ENCODE results near the gene GAD1.
A peak's percentile ranks its signal among the peaks of the same experiment; 100 is the strongest.

Gene GAD1

GRCh38 chr2:170882758-170883157 lies 66.1 kb downstream of the GAD1 start:
- H4K91ac ChIP-seq (ENCODE audit: low read depth, low read length): no peak overlapping the region
- DNase-seq: no peak
- no peak overlapping the region for H3K18ac ChIP-seq (ENCODE audit: low read length)
- no peak overlapping the region for H3K23ac ChIP-seq (ENCODE audit: low read length)
- no peak overlapping the region for H3K4ac ChIP-seq (ENCODE audit: low read depth, low read length)
- no peaks in the 10 kb centered on the region for H3K27me3 ChIP-seq (ENCODE audit: insufficient read depth, low read length)
- no peak overlapping the region for H4K8ac ChIP-seq (ENCODE audit: low read depth, low read length)
- H3K9me3 ChIP-seq (ENCODE audit: insufficient read depth, low read depth, low read length): no peaks in the 10 kb centered on the region
- no peak overlapping the region for H3K27ac ChIP-seq (ENCODE audit: low read depth, low read length)
- H2BK5ac ChIP-seq (ENCODE audit: low read depth, low read length, poor library complexity): no peak overlapping the region
- H2AK5ac ChIP-seq (ENCODE audit: low read length): no peak overlapping the region
- H3K4me3 ChIP-seq (ENCODE audit: low read depth, low read length): no peak overlapping the region
- no peaks in the 10 kb centered on the region for H3K36me3 ChIP-seq (ENCODE audit: control insufficient read depth in 1 of 2, insufficient read depth in 2 of 2, low read length in 2 of 2)
- H2BK12ac ChIP-seq (ENCODE audit: low read length): no peak overlapping the region
- H3K4me2 ChIP-seq (ENCODE audit: low read length): no peak overlapping the region
- no peaks in the 10 kb centered on the region for H3K79me1 ChIP-seq (ENCODE audit: low read length)
- WGBS (ENCODE audit: extremely low coverage, insufficient coverage, insufficient read length): no CpG with 5 or more reads among the region's 2 CpGs
- no peaks in the 10 kb centered on the region for H3K79me2 ChIP-seq (ENCODE audit: control insufficient read depth, insufficient read depth, low read length, poor library complexity)
- H2AFZ ChIP-seq (ENCODE audit: insufficient read depth, low read length, poor library complexity): no peak overlapping the region
- no peak overlapping the region for H2BK120ac ChIP-seq (ENCODE audit: insufficient read depth, low read length, poor library complexity)
- H4K12ac ChIP-seq (ENCODE audit: low read depth, low read length): no peak overlapping the region
- no peak overlapping the region for H3K14ac ChIP-seq (ENCODE audit: low read length)
- peaks cover 5 to 8% of the 10 kb centered on the region in 2 experiments for H3K4me1 ChIP-seq (ENCODE audit: control insufficient read depth in 1 of 2, insufficient read depth in 2 of 2, low read length in 2 of 2)
- no peak overlapping the region for H3K9ac ChIP-seq (ENCODE audit: low read length)

GRCh38 chr2:170883683-170884082 lies 67.0 kb downstream of the GAD1 start:
- H3K9me3 ChIP-seq (ENCODE audit: insufficient read depth, low read depth, low read length): no peaks in the 10 kb centered on the region
- H3K79me2 ChIP-seq (ENCODE audit: control insufficient read depth, insufficient read depth, low read length, poor library complexity): no peaks in the 10 kb centered on the region
- H4K8ac ChIP-seq (ENCODE audit: low read depth, low read length): no peak overlapping the region
- H3K4me1 ChIP-seq (ENCODE audit: control insufficient read depth in 1 of 2, insufficient read depth in 2 of 2, low read length in 2 of 2): peaks cover 5 to 8% of the 10 kb centered on the region in 2 experiments
- H3K27ac ChIP-seq (ENCODE audit: low read depth, low read length): no peak overlapping the region
- no peak overlapping the region for H3K9ac ChIP-seq (ENCODE audit: low read length)
- WGBS (ENCODE audit: extremely low coverage, insufficient coverage, insufficient read length): no CpG with 5 or more reads among the region's 2 CpGs
- H2AK5ac ChIP-seq (ENCODE audit: low read length): no peak overlapping the region
- H2BK5ac ChIP-seq (ENCODE audit: low read depth, low read length, poor library complexity): no peak overlapping the region
- DNase-seq: peak in 1 of 2 donors; percentile 13
- H2BK120ac ChIP-seq (ENCODE audit: insufficient read depth, low read length, poor library complexity): no peak overlapping the region
- H3K4me2 ChIP-seq (ENCODE audit: low read length): no peak overlapping the region
- H3K4me3 ChIP-seq (ENCODE audit: low read depth, low read length): no peak overlapping the region
- H3K27me3 ChIP-seq (ENCODE audit: insufficient read depth, low read length): no peaks in the 10 kb centered on the region
- no peak overlapping the region for H4K91ac ChIP-seq (ENCODE audit: low read depth, low read length)
- no peak overlapping the region for H3K23ac ChIP-seq (ENCODE audit: low read length)
- no peak overlapping the region for H3K18ac ChIP-seq (ENCODE audit: low read length)
- H3K14ac ChIP-seq (ENCODE audit: low read length): no peak overlapping the region
- no peaks in the 10 kb centered on the region for H3K79me1 ChIP-seq (ENCODE audit: low read length)
- no peaks in the 10 kb centered on the region for H3K36me3 ChIP-seq (ENCODE audit: control insufficient read depth in 1 of 2, insufficient read depth in 2 of 2, low read length in 2 of 2)
- H3K4ac ChIP-seq (ENCODE audit: low read depth, low read length): no peak overlapping the region
- no peak overlapping the region for H4K12ac ChIP-seq (ENCODE audit: low read depth, low read length)
- no peak overlapping the region for H2BK12ac ChIP-seq (ENCODE audit: low read length)
- no peak overlapping the region for H2AFZ ChIP-seq (ENCODE audit: insufficient read depth, low read length, poor library complexity)

DNA sequence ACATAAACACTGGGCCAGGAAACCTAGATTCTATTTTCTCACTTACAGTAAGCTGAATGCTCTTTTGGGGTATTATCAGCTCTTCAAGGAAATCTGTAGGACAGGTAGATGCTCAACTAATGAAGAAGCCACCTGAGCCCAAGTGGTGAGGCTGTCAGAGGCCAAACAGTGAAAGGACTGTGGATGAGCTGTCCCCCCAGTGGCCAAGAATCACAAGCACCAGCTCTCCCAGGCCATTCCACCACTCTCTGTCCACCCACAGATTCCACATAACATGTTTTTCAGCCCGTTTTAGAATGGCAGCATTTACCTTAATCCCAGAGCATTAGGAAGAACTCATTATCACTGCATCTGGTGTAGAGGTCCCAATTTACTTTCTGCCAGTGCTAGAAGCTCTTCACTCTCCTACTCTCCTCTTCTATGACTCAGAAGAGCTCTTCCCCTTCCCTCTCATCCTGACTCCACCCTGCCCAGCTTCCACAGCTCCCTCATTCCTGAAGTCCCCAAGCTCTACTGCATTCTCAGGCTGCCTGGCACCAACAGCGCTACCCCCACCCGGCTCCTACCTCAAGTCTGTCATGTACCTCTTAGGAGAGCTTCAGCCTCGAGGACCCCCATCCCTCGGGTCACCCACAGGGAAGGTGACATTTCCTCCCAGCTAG lies 68.6 kb downstream of the GAD1 start:
- no peaks in the 10 kb centered on the region for H3K79me1 ChIP-seq (ENCODE audit: low read length)
- H3K4me1 ChIP-seq (ENCODE audit: control insufficient read depth in 1 of 2, insufficient read depth in 2 of 2, low read length in 2 of 2): peaks cover 5 to 8% of the 10 kb centered on the region in 2 experiments
- no peak overlapping the region for H3K4me2 ChIP-seq (ENCODE audit: low read length)
- H3K27ac ChIP-seq (ENCODE audit: low read depth, low read length): no peak overlapping the region
- no peaks in the 10 kb centered on the region for H3K36me3 ChIP-seq (ENCODE audit: control insufficient read depth in 1 of 2, insufficient read depth in 2 of 2, low read length in 2 of 2)
- no peaks in the 10 kb centered on the region for H3K79me2 ChIP-seq (ENCODE audit: control insufficient read depth, insufficient read depth, low read length, poor library complexity)
- WGBS (ENCODE audit: extremely low coverage, insufficient coverage, insufficient read length): no CpG with 5 or more reads among the region's 5 CpGs
- H2AFZ ChIP-seq (ENCODE audit: insufficient read depth, low read length, poor library complexity): no peak overlapping the region
- no peak overlapping the region for H2BK12ac ChIP-seq (ENCODE audit: low read length)
- H3K9ac ChIP-seq (ENCODE audit: low read length): no peak overlapping the region
- H2BK5ac ChIP-seq (ENCODE audit: low read depth, low read length, poor library complexity): no peak overlapping the region
- H4K8ac ChIP-seq (ENCODE audit: low read depth, low read length): no peak overlapping the region
- H3K27me3 ChIP-seq (ENCODE audit: insufficient read depth, low read length): no peaks in the 10 kb centered on the region
- no peak overlapping the region for H3K18ac ChIP-seq (ENCODE audit: low read length)
- peak overlapping the region; percentile 18 for H2BK120ac ChIP-seq (ENCODE audit: insufficient read depth, low read length, poor library complexity)
- H2AK5ac ChIP-seq (ENCODE audit: low read length): no peak overlapping the region
- no peak overlapping the region for H4K91ac ChIP-seq (ENCODE audit: low read depth, low read length)
- H3K4ac ChIP-seq (ENCODE audit: low read depth, low read length): no peak overlapping the region
- no peak overlapping the region for H4K12ac ChIP-seq (ENCODE audit: low read depth, low read length)
- no peak overlapping the region for H3K14ac ChIP-seq (ENCODE audit: low read length)
- no peak for DNase-seq
- H3K4me3 ChIP-seq (ENCODE audit: low read depth, low read length): no peak overlapping the region
- H3K9me3 ChIP-seq (ENCODE audit: insufficient read depth, low read depth, low read length): no peaks in the 10 kb centered on the region
- H3K23ac ChIP-seq (ENCODE audit: low read length): no peak overlapping the region

- H4K8ac ChIP-seq (ENCODE audit: low read depth, low read length): no peak overlapping the region
- H2BK5ac ChIP-seq (ENCODE audit: low read depth, low read length, poor library complexity): no peak overlapping the region
- H3K14ac ChIP-seq (ENCODE audit: low read length): no peak overlapping the region
- peak; percentile 73 to 91 for DNase-seq
- no peak overlapping the region for H4K91ac ChIP-seq (ENCODE audit: low read depth, low read length)
- no peak overlapping the region for H3K23ac ChIP-seq (ENCODE audit: low read length)
- no peak overlapping the region for H3K4me2 ChIP-seq (ENCODE audit: low read length)
- H3K4me1 ChIP-seq (ENCODE audit: control insufficient read depth in 1 of 2, insufficient read depth in 2 of 2, low read length in 2 of 2): peaks cover 5 to 8% of the 10 kb centered on the region in 2 experiments
- H3K9ac ChIP-seq (ENCODE audit: low read length): no peak overlapping the region
- no peak overlapping the region for H2BK120ac ChIP-seq (ENCODE audit: insufficient read depth, low read length, poor library complexity)
- no peaks in the 10 kb centered on the region for H3K9me3 ChIP-seq (ENCODE audit: insufficient read depth, low read depth, low read length)
- H2AK5ac ChIP-seq (ENCODE audit: low read length): no peak overlapping the region
- no peak overlapping the region for H4K12ac ChIP-seq (ENCODE audit: low read depth, low read length)
- no peaks in the 10 kb centered on the region for H3K36me3 ChIP-seq (ENCODE audit: control insufficient read depth in 1 of 2, insufficient read depth in 2 of 2, low read length in 2 of 2)
- H3K79me1 ChIP-seq (ENCODE audit: low read length): no peaks in the 10 kb centered on the region
- H3K27me3 ChIP-seq (ENCODE audit: insufficient read depth, low read length): no peaks in the 10 kb centered on the region
- no peak overlapping the region for H3K27ac ChIP-seq (ENCODE audit: low read depth, low read length)
- no peak overlapping the region for H3K4me3 ChIP-seq (ENCODE audit: low read depth, low read length)
- H3K18ac ChIP-seq (ENCODE audit: low read length): no peak overlapping the region
- no peak overlapping the region for H3K4ac ChIP-seq (ENCODE audit: low read depth, low read length)
- no peak overlapping the region for H2AFZ ChIP-seq (ENCODE audit: insufficient read depth, low read length, poor library complexity)
- WGBS (ENCODE audit: extremely low coverage, insufficient coverage, insufficient read length): no CpG with 5 or more reads among the region's 1 CpG
- H3K79me2 ChIP-seq (ENCODE audit: control insufficient read depth, insufficient read depth, low read length, poor library complexity): no peaks in the 10 kb centered on the region
- H2BK12ac ChIP-seq (ENCODE audit: low read length): no peak overlapping the region
These were observed 69.7 kb downstream of the GAD1 start for GRCh38 chr2:170886386-170886785.

Data from trophoblast cell (in vitro differentiated cells and primary cell).